Stimulated activated CD4-positive, alpha-beta T cell treated with anti-CD3 and anti-CD28 coated beads, Interleukin-12 subunit alpha, Interleukin-12 subunit beta, amount 100 ng/mL, for 48 hours (primary cell): ENCODE measurements around the gene SLC22A12.

Source experiments
- DNase-seq, 3 donors: peaks; one replicate each; pipeline ENCODE4 v3.0.0-alpha.2; 2020; ENCODE audit warnings: low read depth in 2 of 3, low spot score in 1 of 3

The SLC22A12 gene

DNA sequence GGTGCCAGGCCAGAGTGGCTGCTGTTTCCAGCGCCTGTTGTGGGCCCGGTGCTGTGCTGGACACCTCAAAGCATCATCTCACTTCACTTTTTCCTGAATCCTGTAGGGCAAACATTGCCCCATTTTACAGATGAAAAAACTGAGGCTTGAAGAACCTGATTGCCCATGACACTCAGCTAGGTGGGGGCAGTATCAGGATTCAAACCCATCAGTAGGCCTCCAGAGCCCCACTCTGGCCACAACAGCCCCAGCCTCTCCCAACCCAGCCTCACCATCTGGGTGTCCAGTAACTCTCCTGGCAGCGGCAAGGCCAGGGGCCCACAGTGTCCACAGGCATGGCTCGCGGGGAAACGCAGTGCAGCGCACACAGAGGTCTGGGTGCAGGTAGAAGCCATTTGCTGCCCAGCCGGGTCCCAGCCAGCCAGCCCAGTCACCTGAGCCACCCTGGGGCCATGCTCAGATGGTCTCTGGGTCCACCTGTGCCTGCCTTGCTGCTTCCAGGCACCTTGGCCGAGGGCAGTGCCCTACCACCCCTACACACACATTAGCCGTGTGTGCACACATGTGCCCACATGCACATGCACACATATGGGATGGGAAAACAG, 11.5 kb downstream of the SLC22A12 start:
- DNase-seq, result no peak

DNA sequence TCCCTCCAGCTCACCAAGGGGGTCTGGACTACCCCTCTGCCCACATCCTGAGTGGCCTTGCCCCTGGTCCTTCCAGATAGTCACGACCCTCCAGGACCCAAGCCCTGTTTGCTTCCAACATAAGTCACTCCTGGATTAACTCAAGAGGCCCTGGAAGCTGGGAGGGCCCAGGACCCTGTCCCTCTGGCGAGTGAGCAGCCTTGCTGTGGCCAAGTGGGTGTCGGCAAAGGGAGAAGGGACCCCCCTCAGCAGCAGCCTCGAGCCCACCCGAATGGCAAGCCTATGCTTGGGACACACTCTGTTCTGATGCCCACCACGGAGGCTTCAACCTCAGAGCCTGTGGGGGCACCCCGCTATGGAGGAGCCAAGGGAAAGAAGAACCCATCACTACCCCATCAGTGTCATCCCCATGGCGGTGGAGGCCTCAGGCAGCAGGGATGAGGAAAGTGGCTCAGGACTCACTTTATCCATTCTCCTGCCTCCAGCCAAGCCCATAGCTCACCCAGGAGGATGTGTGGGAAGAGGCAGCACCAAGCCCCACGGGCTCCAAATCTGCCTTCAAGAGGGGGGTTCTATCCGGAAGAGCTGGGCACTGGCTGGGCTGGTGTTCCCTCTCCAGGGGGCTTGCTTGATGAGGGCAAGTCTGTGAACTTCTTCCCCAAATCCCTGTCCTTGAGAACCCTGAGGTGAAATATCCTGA, 12.5 kb downstream of the SLC22A12 start:
- DNase-seq, result no peak

DNA sequence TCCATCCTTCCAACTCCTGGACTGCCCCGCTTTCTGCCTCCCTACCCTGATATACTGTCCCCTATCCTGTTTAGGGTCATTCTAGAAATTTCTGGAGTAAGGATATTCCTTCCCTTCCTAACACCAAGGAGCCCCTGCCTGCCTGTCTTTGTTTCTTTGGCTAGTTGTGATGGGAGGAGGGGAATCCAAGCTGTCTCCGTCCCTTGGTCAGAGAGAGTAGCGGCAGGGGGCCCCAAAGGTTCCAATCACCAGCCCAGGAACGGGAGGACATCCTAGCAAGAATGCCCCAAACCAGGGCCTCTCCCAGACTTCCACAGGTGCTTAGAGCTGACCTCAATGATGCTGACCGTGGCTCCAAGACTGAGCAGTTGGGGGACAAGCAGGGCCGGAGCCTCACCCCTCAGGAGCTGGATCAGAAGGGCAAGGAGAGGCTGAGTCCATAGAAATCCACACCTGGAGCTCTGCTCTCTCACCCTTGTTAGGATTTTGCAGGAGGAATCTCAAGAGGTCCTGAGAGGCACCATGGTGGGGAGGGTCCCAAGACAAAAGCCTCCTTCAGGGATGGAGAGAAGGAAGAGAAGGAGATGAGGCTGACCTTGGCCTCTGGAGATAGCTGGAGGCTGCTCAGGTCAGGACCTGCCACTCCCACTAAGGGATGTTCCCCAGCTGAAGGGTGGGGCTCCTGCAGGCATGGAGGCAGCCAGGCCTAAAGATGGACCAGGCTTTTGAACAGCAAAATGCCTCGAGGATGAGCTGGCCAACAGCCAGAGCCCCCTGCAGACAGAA, 13.6 kb downstream of the SLC22A12 start:
- DNase-seq, result no peak

DNA sequence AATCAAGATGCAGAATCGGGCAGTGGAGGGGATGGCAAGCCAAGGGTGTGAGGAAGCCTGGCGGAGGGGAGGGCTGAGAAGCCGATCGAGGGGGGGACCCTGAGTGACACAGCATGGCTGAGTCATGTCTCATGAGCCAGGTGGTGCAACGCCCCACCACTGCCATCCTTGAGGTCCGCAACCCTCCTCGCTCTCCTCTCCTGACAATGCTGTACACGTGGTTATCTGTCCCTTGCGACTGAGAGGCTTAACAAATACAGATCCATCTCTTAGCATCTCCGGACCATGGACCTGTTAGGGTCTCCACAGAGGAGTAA, 14.2 kb downstream of the SLC22A12 start:
- no peak for DNase-seq

DNA sequence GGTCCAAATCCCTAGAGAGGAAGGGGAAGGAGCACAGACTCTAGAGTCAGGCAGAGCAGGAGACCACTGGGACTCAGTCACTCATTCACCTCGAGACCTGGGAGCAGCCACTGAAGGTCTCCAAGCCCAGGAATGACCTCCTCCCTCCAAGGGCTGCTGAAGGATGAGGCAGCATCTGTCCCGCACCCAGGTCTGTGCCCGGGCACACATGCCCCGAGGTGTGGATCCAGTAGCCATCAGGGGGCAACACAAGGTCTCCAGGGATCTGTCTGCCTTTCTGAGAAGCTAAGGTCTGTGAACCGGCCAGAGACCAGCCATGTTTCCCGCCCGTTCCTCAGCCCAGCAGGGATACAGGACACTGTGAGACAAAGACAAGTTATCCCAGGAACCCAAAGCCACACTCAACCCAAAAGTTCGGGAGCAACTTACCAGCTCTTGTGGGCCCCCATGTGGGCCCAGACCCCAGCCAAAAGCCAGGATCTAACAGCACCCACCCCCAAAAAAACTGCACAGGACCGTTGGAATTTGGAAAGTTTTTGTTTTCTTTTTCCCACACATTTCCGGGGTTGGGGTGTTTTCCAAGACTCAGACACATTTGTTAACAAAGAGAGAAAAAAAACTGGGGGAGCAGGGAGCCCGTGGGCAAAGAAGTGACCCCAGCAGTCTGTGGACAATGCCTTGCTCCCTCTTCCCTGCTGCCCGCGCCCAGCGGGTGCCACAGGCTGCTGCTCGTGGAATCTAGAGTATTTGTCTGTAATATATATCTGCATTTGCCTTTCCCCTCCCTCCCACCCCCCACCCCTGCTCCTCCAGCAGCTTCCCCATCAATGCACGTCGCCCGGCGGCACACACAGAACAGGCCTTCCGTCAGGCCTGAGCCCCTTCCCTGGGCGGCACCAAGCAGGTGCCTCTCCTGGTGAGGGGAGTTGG, 14.9 kb downstream of the SLC22A12 start:
- no peak for DNase-seq

DNA sequence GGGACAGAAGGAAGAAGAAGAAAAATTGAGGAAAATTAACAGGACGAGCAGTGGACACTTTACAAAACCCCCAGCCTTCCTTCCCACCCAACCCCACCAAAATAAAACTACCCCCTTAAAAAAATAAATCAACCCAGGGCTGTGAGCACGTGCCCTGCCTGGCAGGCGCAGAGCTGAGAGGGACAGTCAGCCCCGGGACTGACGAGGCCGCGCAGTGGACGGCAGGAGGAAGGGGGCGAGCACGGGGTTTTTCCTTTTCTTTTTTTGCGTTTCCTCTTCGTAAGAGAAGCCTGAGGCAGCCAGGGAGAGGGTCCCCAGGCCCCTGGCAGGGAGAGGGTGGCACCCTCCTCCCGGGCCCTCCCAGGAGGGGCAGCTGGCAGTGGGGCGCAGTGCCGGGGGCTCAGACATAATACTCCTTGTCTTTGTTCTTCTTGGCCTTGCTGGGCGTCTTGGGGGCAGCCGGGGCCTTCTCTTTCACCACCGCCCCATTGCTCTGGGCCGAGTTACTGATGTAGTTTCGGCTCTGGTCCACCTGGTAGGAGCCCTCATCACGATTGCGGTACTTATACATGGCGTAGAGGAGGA, 15.9 kb downstream of the SLC22A12 start:
- DNase-seq, result no peak

DNA sequence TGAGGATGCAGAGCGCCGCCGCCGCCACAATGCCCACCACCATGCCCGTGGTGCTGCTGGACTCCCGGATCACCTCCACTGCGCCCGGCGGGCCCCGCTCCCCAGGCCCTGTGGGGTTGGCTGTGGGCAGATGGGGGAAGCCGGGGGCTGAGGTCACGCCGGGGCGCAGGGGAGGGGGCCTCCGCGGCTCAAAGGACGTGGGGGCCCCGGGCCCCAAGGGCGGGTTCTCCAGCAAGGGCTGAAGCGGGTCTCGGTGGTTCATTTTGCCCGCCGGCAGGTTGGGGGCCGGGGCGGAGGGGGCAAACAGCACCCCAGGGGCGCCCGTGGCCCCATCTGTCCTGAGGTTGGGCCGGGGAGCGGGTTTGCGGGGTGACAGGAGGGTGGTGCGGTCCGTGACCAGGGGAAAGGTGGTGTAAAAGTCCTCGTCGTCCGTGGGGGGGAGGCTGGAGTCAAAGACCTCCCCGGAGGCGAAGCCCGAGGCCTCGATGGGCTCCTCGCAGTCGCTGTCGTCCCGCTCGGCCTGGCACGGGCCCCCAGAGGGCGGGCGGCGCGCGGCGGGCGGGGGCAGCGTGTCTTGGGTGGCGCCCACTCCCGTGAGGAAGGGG, 16.5 kb downstream of the SLC22A12 start:
- DNase-seq, result no peak

DNA sequence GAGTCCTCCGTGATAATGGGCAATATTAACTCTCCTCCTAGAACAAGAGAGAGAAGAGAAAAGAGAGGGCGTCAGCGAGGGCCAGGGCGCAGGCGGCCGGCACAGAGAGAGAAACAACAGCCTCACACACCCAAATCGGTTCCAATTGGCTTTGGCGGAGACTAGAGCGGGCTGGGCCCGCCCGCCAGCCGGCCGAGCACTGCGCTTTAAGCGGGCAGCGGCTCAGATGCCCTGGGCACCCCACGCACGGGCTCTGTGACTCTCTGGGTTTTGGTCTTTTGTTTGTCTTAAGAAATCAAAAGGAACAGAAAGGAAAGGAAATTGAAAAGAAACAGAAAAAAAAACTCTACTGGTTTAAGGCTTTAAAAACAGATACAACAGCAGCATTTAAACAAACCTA, 17.0 kb downstream of the SLC22A12 start:
- DNase-seq, result no peak

DNA sequence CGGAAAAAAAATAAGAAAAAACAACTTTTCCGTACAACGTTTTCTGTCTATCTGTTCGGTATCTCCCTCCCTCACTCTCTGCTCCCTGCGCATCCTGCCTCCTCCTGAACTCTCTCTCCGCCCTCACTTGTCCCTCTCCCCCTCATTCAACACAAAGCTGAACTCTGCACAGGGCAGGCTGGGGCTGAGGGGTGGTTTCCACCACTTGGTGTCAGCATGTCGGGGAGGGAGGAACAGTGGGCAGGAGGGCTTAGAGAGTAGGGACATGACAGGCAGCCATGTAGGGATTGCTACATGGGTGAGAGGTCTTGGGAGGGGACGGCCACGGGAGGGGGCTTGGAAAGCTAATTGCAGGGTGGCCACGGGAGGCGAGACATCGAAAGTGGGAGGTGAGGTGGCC, 17.6 kb downstream of the SLC22A12 start:
- DNase-seq, result no peak

DNA sequence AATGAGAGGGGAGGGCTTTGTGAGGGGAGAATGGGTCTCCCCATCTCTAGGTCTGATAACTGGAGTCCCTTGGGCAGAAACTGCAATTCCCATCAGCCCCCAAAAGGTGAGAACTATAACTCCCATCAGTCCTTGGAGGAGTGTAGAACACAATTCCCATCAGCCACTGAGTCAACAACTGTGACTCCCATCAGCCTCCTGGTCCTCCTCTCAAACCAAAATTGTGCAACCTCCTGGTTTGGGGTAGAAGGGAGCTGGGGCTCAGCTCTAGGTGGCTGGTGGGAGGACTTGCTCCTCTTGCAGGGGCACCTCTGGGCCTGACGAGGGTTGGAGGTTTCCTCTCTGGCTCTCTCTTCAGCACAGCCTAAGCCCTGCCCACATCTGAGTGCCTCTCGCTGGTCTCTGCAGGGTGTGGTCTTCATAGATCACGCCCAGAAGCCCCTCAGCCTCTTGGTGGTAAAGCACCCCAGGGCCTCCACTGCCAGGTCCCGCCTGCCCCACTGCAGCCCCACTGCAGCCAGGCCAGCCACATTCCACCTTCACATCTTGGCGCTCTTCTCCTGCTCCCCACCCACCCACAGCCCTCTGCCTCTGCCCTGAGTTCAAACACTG, 18.5 kb downstream of the SLC22A12 start:
- no peak for DNase-seq

DNA sequence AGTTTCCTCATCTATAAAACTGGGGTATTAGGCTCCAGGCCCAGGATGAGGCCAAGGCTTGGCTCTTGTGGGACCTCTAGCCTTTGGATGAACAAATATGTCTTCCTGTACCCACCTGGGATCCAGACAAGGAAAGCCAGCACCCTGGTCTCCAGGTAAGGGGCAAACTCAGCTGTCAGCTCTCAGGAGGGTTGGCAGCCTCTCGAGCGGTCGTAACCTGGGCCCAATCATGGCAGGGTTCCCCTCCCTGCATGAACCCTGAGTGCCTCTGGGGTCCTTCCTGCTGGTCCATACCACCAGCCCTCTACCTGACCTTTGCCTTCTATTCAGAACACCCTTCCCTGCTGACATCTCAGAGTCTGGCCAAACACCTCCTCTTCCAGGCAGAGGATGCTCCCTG, 19.6 kb downstream of the SLC22A12 start:
- DNase-seq, result no peak

DNA sequence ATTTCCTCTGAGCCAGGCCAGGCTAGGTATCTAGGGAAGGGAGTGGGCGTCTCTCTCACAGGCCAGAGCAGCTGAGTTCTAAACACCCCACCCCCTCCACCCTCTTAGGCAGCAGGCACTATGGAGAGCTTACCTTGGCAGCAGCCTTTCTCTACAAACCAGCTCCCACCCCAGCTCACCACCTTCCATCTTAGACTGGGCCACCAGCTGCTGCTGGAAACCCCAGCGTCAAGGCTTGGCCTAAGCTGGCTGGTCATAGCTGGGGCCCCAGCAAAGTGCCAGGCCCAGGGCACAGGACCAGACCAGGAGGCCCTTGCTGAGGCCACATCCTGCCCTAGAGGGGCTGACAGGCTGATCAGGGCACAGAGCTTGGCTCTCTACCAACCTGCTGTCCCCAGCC, 20.2 kb downstream of the SLC22A12 start:
- DNase-seq, result no peak

DNA sequence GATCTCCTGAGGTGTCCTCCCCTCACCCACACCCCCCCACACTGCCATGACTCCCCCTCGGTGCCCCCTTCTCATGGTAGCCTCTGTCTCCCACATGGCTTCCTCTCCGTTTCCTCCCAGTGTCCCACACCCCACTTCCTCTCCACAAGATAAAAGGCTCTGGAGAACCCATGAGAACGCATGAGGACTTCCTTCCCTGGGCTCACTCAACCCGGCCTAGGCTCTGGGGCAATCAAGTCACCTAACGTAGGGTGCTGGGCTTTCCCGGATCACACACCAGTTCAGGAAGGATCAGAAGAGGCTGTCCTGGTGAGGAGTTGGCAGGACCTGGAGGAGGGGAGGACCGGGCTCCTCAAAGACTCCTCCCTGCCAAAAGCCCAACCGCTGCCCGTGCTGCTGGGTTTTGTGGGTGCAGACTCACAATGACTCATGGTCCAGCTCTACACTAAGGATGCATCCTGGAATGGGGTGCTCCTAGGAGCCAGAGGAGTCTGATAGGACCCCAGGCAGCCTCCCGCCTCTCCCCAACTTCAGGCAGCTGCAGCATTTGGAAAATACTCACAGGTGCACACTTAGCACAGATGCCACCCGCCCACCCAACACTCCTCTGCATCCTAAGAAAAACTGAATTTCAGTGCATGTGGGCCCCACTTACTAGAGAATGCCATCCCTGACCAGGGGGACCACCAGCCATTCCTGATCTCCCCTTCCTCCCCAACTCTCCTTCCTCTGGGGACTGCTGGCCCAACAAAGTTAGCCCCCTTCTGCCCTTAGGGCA, 21.0 kb downstream of the SLC22A12 start:
- DNase-seq, result no peak

DNA sequence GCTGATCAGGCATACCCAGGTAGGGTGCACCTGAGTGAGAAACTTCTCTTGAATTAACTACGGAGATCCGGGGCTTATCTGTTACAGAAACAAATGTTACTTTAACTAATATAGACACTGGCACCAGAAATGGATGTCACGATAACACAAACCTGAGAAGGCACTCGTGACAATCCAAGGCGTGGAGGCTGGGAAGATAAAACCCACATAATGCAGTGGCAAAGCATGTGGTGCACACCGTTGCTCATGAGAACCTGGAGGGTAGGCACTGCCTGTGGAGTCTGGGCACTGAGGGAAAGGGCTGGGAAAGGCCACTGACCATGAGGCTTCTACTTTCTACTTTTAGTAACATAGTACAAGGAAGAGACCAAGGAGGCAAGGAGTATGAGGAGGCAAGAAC, 22.6 kb downstream of the SLC22A12 start:
- DNase-seq, result no peak

DNA sequence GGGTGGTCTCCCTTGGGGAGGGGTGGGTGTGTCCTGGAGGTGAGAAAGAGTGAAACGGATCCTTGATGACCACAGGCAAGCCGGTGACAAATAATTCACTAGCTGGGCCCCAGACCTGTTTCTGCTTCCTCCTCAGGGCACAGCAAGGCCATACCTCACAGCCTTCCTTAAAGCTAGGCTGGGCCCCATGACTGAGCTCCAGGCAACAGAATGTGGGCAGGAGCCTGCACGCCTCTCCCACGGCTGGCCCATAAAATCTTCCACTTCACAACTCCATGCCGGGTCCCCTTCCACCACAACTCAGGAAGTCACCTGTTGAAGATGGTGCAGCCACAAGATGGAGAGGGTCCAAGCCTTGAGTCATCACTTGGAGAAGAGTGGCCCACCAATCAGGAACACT, 23.9 kb downstream of the SLC22A12 start:
- no peak for DNase-seq

DNA sequence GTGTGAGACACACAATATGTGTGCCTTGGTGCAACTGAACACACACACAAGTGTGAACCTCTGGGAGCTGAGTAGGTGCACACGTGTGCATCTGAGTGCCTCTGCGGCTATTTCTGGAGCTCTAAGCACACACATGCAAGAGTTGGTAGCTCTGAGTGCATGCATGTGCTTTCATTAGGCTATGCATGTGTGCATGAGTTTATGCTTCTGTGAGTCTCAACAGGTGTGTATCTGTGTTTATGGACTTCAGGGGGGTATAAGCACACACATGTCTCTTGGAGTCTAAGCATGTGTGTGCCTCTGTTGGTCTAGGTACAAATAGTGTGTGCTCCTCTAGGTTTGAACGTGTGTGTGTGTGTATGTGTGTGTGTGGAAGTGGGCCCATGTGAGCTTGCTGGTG, 25.8 kb downstream of the SLC22A12 start:
- no peak for DNase-seq

DNA sequence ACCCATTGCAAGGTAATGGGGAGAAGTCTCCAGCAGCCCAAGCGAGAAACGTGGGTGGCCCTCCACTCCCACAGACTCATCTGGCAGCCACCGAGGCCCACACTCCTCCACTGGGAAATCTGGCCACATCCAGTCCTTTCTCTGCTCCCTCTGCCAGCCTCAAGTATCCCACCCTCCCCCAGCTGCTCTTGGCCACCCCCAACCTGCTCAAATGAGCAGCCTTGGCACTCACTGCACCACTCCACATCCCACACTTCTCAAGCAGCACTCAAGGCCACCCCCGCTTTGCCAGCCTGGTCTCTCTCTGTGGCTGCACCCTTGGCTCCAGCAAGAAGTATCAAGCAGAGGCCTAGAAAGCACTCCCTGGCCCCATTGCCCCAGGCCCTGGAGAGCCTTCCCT, 28.2 kb downstream of the SLC22A12 start:
- no peak for DNase-seq

DNA sequence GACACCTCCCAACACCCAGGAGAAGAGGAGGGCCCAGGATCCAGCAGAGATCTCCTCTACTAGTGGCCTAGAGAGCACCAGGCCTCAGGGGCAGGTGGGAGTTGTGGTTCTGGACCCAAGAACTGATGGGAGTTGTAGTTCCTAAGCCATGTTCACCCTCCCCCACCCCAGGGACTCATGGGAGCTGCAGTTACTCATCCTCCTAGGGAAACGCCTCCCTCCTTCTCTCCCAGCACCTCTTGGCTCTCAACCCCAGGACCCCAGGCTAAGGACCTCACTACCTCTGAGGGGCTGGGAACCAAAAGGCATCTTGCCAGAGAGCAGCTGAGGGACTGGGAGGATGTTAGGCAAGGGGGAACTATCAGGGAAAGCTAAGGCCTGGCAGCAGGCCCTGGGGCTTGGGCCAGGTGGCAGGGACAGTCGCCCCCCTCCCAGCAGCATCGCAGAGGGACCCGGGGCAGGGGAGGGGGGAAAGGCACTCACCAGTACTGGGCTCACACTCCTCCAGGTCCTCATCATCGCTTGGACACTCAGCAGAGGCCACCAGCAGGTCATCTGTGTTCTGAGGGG, 28.9 kb downstream of the SLC22A12 start:
- peak in 1 of 3 donors; percentile 14 for DNase-seq

DNA sequence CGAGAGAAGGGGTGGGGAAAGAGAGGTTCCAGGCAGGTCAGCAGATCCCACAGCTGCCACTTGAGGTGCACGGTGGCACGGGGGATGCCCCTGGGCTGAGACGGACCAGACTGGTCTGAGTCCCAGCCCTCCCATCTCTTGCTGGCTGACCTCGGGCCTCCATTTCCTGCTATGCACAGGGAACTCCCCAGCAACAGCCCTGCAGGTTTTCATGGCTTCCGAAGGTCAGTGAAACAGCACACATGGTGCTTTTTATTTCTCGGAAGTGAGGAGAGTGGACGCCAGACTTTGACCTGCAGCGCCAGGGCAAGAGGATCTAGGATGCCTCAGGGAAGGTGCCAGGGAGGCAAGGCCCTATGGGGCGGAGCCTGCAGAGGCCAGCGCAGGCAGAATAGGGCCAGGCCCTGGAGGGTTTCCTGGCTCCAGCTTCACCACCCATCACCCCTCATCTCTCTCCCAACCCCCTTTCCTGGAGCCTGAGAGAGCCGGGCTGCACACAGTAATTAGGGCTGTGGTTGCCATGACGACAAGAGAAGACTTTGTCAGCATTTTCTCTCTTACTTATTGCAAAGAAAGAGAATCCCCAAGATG, 29.5 kb downstream of the SLC22A12 start:
- DNase-seq, result no peak
